Measurements from ENCODE around the gene VPS41.

VPS41 gene

DNA sequence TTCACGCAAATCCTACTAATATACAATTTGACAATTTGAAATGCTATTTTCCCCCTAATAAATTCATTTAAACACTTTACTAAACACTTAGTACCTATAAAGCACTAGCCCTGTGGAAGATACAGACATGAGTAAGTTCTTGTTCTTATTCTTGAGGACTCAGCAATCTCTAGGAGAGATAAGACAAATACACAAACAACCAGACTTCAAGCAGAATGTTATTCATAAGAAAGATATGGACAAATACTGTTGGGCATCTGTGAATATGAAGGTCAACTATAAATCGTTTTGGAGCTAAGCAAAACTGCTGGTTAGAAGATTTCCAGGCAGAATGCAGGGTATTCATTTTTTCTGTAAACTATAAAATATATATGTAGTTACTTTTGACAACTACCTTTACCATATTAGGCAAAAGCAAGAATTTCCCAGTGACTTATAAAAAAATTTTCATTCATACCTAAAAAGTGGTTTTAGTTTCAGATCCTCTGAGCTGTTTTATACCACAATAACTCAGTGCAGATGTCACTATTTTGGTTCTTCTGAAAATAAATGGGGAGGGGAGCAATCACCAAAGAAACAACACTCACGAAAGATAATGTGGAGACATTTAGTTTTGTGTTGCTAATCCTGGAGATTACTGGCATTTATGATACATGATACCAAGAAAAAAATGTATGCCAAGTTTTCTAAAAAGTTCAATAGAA, 3.8 kb downstream of the VPS41 start:
- Histone ChIP-seq H3K27me3 (ENCODE audit: low read depth, low read length) (no peaks in the 10 kb centered on the region), H3K9me3 (ENCODE audit: control insufficient read depth in 1 of 2, low read length in 2 of 2) (no peaks in the 10 kb centered on the region), H3K4me3 (ENCODE audit: low read depth in 1 of 2, low read length in 2 of 2) (no peak overlapping the region), H3K4me1 (ENCODE audit: control insufficient read depth in 1 of 2, insufficient read depth in 2 of 2, low read length in 2 of 2) (peaks cover 5 to 9% of the 10 kb centered on the region in 2 donors), H3K27ac (ENCODE audit: low read length) (no peak overlapping the region), H3K36me3 (ENCODE audit: control insufficient read depth in 1 of 2, insufficient read depth in 2 of 2, low read length in 2 of 2) (no peaks in the 10 kb centered on the region)

DNA sequence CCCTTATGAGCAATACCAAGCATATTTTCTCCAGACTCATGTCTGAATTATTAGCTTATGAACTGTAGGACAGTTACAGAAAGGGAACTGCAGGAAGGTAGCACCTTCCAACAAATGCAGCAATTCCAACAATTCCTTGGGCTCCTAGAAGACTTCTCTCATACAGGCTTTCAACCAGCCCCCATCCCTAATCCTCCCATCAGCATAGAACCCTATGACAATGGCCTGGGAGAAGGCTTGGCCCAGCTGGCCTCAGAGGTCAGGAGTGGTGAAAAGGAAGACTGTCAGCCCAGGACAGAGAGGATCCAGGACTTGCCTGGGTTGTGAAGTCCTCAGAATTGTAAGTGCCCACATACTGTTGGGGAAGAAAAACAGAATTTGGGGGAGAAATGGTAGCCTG, 5.9 kb downstream of the VPS41 start:
- no peak overlapping the region for H3K4me3 ChIP-seq (ENCODE audit: low read depth in 1 of 2, low read length in 2 of 2)
- no peaks in the 10 kb centered on the region for H3K27me3 ChIP-seq (ENCODE audit: low read depth, low read length)
- H3K9me3 ChIP-seq (ENCODE audit: control insufficient read depth in 1 of 2, low read length in 2 of 2) = no peaks in the 10 kb centered on the region
- H3K4me1 ChIP-seq (ENCODE audit: control insufficient read depth in 1 of 2, insufficient read depth in 2 of 2, low read length in 2 of 2) = peaks cover under 1 to 5% of the 10 kb centered on the region in 2 donors
- H3K36me3 ChIP-seq (ENCODE audit: control insufficient read depth in 1 of 2, insufficient read depth in 2 of 2, low read length in 2 of 2) = no peaks in the 10 kb centered on the region
- H3K27ac ChIP-seq (ENCODE audit: low read length) = no peak overlapping the region

DNA sequence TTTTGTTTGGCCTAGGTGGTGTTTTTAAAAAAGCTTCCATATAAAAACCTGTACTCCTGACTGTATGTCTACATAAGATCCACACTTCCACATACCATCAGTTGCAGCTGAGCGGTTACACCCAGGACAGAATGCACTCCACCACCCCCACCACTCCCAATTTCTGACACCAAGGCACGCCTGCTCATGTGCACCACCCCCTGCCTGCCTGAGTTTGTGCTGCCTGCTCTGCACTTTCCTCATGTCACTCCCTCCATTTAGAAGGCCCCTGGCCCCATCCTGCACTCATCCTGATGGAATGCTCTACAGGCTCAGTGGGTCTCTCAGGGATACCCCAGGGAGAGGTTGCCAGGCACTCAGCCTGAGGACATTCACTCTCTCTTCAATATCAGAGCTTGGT, 6.5 kb downstream of the VPS41 start:
- H3K27ac ChIP-seq (ENCODE audit: low read length) = no peak overlapping the region
- no peaks in the 10 kb centered on the region for H3K9me3 ChIP-seq (ENCODE audit: control insufficient read depth in 1 of 2, low read length in 2 of 2)
- no peaks in the 10 kb centered on the region for H3K36me3 ChIP-seq (ENCODE audit: control insufficient read depth in 1 of 2, insufficient read depth in 2 of 2, low read length in 2 of 2)
- H3K4me3 ChIP-seq (ENCODE audit: low read depth in 1 of 2, low read length in 2 of 2) = no peak overlapping the region
- no peaks in the 10 kb centered on the region for H3K4me1 ChIP-seq (ENCODE audit: control insufficient read depth in 1 of 2, insufficient read depth in 2 of 2, low read length in 2 of 2)
- H3K27me3 ChIP-seq (ENCODE audit: low read depth, low read length) = no peaks in the 10 kb centered on the region

DNA sequence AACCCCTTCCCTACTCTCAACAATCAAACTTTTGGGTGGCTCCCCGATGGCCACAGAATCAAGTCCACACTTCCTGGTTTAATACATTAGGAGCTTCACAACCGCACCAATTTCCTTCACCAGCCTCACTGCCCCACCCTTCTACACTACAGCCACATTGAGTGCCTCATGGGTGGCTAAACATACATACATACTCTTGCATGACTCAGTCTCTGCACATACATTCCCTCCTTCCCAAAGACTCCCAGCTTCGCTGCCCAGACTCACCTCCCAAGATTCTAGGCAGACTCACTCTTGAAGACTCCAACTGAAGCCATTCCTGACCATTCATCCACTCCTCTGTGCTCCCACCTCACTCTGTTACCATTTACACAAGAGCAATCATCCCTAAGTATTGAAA, 15.9 kb downstream of the VPS41 start:
- Histone ChIP-seq H3K4me1 (ENCODE audit: control insufficient read depth in 1 of 2, insufficient read depth in 2 of 2, low read length in 2 of 2) (no peaks in the 10 kb centered on the region), H3K27ac (ENCODE audit: low read length) (no peak overlapping the region), H3K36me3 (ENCODE audit: control insufficient read depth in 1 of 2, insufficient read depth in 2 of 2, low read length in 2 of 2) (peaks cover 0 to 18% of the 10 kb centered on the region in 2 donors), H3K4me3 (ENCODE audit: low read depth in 1 of 2, low read length in 2 of 2) (no peak overlapping the region), H3K9me3 (ENCODE audit: control insufficient read depth in 1 of 2, low read length in 2 of 2) (no peaks in the 10 kb centered on the region), H3K27me3 (ENCODE audit: low read depth, low read length) (no peaks in the 10 kb centered on the region)

DNA sequence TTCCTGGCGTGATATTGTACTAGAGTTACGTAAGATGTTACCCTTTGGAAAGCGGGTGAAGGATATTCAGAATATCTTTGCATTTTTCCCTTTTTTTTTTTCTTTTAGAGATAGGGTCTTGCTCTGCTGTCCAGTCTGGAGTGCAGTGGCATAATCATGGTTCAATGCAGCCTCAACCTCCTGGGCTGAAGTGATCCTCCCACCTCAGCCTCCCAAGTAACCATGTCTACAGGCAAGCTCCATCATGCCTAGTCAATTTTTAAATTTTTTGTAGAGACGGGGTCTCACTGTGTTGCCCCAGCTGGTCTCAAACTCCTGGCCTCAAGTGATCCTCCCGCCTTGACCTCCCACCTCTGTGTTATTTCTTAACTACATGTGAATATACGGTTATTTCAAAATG, 18.4 kb downstream of the VPS41 start:
- peaks cover 0 to 7% of the 10 kb centered on the region in 2 donors for H3K36me3 ChIP-seq (ENCODE audit: control insufficient read depth in 1 of 2, insufficient read depth in 2 of 2, low read length in 2 of 2)
- H3K27ac ChIP-seq (ENCODE audit: low read length) = no peak overlapping the region
- H3K4me3 ChIP-seq (ENCODE audit: low read depth in 1 of 2, low read length in 2 of 2) = no peak overlapping the region
- no peaks in the 10 kb centered on the region for H3K9me3 ChIP-seq (ENCODE audit: control insufficient read depth in 1 of 2, low read length in 2 of 2)
- no peaks in the 10 kb centered on the region for H3K27me3 ChIP-seq (ENCODE audit: low read depth, low read length)
- H3K4me1 ChIP-seq (ENCODE audit: control insufficient read depth in 1 of 2, insufficient read depth in 2 of 2, low read length in 2 of 2) = no peaks in the 10 kb centered on the region

DNA sequence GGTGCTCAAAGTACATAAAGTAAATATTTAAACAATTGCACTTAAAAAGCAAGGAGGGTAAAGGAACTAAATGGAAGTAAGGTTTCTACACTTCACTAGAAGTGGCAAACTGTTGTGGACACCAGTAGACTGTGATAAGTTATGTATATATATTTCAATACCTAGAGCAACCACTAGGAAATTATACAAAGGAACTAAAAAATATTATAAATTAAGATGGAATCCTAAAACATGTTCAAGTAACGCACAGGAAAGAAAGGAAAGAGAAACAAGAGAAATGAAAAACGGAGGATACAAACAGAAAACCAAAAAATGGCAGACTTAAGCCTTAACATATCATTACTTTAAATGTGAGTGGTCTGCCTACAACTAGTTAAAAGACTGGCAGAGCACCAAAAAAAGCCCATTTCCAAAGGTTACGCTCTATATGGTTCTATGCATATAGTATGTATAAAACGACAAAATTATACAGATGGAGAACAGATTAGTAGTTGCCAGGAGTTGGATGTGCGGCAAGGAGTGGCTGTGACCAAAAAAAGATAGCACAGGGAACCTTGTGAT, 19.0 kb downstream of the VPS41 start:
- Histone ChIP-seq H3K27me3 (ENCODE audit: low read depth, low read length) (no peaks in the 10 kb centered on the region), H3K9me3 (ENCODE audit: control insufficient read depth in 1 of 2, low read length in 2 of 2) (no peaks in the 10 kb centered on the region), H3K36me3 (ENCODE audit: control insufficient read depth in 1 of 2, insufficient read depth in 2 of 2, low read length in 2 of 2) (peaks cover 0 to 5% of the 10 kb centered on the region in 2 donors), H3K4me3 (ENCODE audit: low read depth in 1 of 2, low read length in 2 of 2) (no peak overlapping the region), H3K27ac (ENCODE audit: low read length) (no peak overlapping the region), H3K4me1 (ENCODE audit: control insufficient read depth in 1 of 2, insufficient read depth in 2 of 2, low read length in 2 of 2) (no peaks in the 10 kb centered on the region)

DNA sequence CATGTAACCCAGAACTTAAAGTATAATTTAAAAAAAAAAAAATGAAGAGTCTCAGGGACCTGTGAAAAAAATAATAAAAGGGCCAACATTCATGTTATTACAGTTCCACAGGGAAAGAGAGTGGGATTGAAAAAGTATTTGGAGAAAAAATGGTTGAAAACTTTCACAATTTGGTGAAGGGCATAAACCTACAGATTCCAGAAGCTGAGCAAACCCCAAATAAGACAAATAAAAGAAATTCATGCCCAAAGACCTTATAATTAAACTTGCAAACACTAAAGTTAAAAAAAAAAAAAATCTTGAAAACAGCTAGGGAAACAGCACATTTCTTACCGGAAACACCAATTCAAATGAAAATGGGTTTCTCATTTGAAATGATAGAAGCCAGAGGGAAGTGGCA, 19.9 kb downstream of the VPS41 start:
- no peaks in the 10 kb centered on the region for H3K4me1 ChIP-seq (ENCODE audit: control insufficient read depth in 1 of 2, insufficient read depth in 2 of 2, low read length in 2 of 2)
- no peaks in the 10 kb centered on the region for H3K27me3 ChIP-seq (ENCODE audit: low read depth, low read length)
- H3K27ac ChIP-seq (ENCODE audit: low read length) = no peak overlapping the region
- no peaks in the 10 kb centered on the region for H3K9me3 ChIP-seq (ENCODE audit: control insufficient read depth in 1 of 2, low read length in 2 of 2)
- no peak overlapping the region for H3K4me3 ChIP-seq (ENCODE audit: low read depth in 1 of 2, low read length in 2 of 2)
- H3K36me3 ChIP-seq (ENCODE audit: control insufficient read depth in 1 of 2, insufficient read depth in 2 of 2, low read length in 2 of 2) = peaks cover 0 to 5% of the 10 kb centered on the region in 2 donors

DNA sequence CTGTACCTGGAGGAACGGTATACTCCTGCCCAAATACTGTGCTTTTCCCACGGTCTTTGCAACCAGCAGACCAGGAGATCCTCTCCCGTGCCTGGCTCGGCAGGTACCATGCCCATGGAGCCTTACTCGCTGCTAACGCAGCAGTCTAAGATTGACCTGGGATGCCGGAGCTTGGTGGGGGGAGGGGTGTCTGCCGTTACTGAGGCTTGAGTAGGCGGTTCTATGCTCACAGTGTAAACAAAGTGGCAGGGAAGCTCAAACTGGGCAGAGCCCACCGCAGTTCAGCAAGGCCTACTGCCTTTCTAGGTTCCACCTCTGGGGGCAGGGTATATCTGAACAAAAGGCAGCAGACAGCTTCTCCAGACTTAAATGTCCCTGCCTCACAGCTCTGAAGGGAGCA, 22.7 kb downstream of the VPS41 start:
- no peaks in the 10 kb centered on the region for H3K27me3 ChIP-seq (ENCODE audit: low read depth, low read length)
- no peaks in the 10 kb centered on the region for H3K9me3 ChIP-seq (ENCODE audit: control insufficient read depth in 1 of 2, low read length in 2 of 2)
- H3K4me3 ChIP-seq (ENCODE audit: low read depth in 1 of 2, low read length in 2 of 2) = no peak overlapping the region
- H3K36me3 ChIP-seq (ENCODE audit: control insufficient read depth in 1 of 2, insufficient read depth in 2 of 2, low read length in 2 of 2) = no peaks in the 10 kb centered on the region
- no peaks in the 10 kb centered on the region for H3K4me1 ChIP-seq (ENCODE audit: control insufficient read depth in 1 of 2, insufficient read depth in 2 of 2, low read length in 2 of 2)
- no peak overlapping the region for H3K27ac ChIP-seq (ENCODE audit: low read length)

DNA sequence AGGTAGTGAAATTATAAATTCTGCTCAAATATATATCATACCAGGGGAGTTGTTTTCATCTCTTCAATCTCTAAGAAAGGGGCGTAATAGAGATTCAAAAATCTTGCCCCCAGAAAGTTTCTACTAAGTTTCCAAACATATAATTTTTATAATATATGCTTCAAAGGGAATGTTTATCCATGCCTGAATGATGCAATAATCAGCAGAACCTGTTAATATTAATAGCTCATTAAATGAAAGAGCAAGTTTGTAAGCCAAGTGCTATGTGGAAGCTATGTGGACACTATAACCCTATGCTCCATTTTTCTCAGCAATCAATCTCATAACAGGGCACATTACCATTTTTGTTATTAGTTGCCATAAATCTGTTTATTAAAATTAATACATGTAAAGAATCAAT, 25.3 kb downstream of the VPS41 start:
- Histone ChIP-seq H3K9me3 (ENCODE audit: control insufficient read depth in 1 of 2, low read length in 2 of 2) (no peaks in the 10 kb centered on the region), H3K27me3 (ENCODE audit: low read depth, low read length) (no peaks in the 10 kb centered on the region), H3K36me3 (ENCODE audit: control insufficient read depth in 1 of 2, insufficient read depth in 2 of 2, low read length in 2 of 2) (no peaks in the 10 kb centered on the region), H3K27ac (ENCODE audit: low read length) (no peak overlapping the region), H3K4me3 (ENCODE audit: low read depth in 1 of 2, low read length in 2 of 2) (no peak overlapping the region), H3K4me1 (ENCODE audit: control insufficient read depth in 1 of 2, insufficient read depth in 2 of 2, low read length in 2 of 2) (no peaks in the 10 kb centered on the region)

DNA sequence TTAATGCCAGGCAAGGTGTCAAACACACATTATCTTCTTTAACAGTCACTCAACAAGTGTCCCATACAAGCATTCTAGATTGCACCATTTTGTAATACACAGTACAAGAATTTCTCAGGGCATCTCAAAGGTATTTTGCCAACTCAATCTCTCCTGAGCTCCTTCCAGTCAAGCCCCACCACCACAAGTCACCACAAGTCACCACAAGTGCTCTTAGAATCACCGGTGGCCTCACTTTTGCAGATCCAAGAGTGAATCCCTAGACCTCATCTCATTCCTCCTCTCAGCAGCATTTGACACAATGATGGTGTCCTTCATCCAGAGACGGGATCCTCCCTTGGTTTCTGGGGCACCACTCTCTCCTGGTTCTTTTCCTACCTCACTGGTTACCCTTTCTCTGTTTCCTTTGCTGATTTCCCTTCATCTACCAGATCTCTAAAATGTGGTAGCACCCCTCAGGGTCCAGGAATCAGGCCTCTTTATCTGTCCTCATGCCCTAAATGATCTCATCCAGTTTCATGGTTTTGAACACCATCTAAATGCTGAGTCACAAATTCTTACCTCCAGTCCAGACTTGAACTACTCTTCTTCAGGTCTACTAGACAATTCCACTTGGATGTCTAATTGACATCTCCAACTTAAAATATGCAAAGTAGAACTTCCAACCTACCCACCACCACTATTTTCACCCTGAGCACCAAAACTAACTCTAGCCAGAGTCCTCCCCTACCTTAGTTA, 26.9 kb downstream of the VPS41 start:
- Histone ChIP-seq H3K9me3 (ENCODE audit: control insufficient read depth in 1 of 2, low read length in 2 of 2) (no peaks in the 10 kb centered on the region), H3K4me3 (ENCODE audit: low read depth in 1 of 2, low read length in 2 of 2) (no peak overlapping the region), H3K4me1 (ENCODE audit: control insufficient read depth in 1 of 2, insufficient read depth in 2 of 2, low read length in 2 of 2) (no peaks in the 10 kb centered on the region), H3K27me3 (ENCODE audit: low read depth, low read length) (no peaks in the 10 kb centered on the region), H3K27ac (ENCODE audit: low read length) (no peak overlapping the region), H3K36me3 (ENCODE audit: control insufficient read depth in 1 of 2, insufficient read depth in 2 of 2, low read length in 2 of 2) (no peaks in the 10 kb centered on the region)

DNA sequence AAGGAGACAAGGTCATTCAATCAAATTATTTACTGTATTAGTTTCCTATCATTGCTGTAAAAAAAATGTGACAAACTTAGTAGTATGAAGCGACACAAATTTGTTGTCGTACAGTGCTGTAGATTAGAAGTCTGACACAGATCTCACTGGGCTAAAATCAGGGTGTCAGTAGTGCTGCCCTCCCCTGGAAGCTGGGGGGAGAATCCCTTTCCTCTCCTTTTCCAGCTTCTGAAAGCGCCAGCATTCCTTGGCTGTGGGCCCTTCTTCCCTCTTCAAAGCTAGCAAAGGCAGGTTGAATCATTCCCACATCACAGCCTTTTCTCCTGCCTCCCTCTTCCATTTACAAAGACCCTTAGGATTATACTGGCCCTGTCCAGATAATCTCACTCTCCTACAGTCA, 28.0 kb downstream of the VPS41 start:
- no peaks in the 10 kb centered on the region for H3K9me3 ChIP-seq (ENCODE audit: control insufficient read depth in 1 of 2, low read length in 2 of 2)
- H3K4me1 ChIP-seq (ENCODE audit: control insufficient read depth in 1 of 2, insufficient read depth in 2 of 2, low read length in 2 of 2) = no peaks in the 10 kb centered on the region
- H3K27ac ChIP-seq (ENCODE audit: low read length) = no peak overlapping the region
- no peaks in the 10 kb centered on the region for H3K36me3 ChIP-seq (ENCODE audit: control insufficient read depth in 1 of 2, insufficient read depth in 2 of 2, low read length in 2 of 2)
- no peaks in the 10 kb centered on the region for H3K27me3 ChIP-seq (ENCODE audit: low read depth, low read length)
- no peak overlapping the region for H3K4me3 ChIP-seq (ENCODE audit: low read depth in 1 of 2, low read length in 2 of 2)

All from muscle layer of duodenum (tissue), 2 donors.